Cardiac fibroblast (primary cell): ENCODE data around the gene IFNGR2.

Source experiments
- DNase-seq, 2 donors: peaks; one replicate each; pipeline versions ENCODE4 v3.0.0 to v3.0.0-alpha.2; 2010; ENCODE audit warnings: low read depth in 2 of 2
- H3K4me3 ChIP-seq, 2 donors: replicated peaks in 1 of 2; 1 replicate in 1 of 2; 2 replicates in 1 of 2; pipeline ENCODE4 v1.5.1; 2011; ENCODE audit warnings: low read depth in 2 of 2, low read length in 2 of 2, mild to moderate bottlenecking in 2 of 2, moderate library complexity in 1 of 2
- TF ChIP-seq, protein P1 (sequence below): IDR thresholded peaks from one replicate; pipeline ENCODE4 v1.5.1; 2011; ENCODE audit warnings: low read depth, mild to moderate bottlenecking, low read length, inconsistent platforms

Gene IFNGR2

DNA sequence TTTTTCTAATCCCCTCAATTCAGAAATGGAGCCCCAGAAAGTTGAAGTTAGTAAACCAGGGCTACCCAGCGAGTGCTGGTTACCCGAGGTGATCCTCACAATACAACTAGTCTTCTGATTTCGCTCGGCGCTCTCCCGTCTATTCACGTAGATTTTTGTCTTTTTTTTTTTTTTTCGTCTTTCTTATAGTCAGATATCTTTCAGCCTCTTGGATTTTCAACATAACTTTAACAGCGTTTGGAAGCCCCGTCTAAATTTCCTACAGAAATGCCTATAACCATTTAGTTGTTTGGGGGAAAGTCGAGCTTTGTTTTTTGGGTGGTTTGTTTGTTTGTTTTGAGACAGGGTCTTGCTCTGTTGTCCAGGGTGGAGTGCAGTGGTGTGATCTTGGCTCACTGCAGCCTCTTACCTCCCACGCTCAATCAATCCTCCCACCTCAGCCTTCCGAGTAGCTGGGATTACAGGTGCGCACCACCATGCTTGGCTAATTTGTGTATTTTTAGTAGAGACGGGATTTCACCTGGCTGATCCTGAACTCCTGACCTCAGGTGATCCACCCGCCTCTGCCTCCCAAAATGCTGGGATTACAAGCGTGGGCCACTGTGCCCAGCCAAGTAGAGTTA lies 77.4 kb downstream of the IFNGR2 start:
- DNase-seq, result no peak
- TF ChIP-seq, protein P1, sequence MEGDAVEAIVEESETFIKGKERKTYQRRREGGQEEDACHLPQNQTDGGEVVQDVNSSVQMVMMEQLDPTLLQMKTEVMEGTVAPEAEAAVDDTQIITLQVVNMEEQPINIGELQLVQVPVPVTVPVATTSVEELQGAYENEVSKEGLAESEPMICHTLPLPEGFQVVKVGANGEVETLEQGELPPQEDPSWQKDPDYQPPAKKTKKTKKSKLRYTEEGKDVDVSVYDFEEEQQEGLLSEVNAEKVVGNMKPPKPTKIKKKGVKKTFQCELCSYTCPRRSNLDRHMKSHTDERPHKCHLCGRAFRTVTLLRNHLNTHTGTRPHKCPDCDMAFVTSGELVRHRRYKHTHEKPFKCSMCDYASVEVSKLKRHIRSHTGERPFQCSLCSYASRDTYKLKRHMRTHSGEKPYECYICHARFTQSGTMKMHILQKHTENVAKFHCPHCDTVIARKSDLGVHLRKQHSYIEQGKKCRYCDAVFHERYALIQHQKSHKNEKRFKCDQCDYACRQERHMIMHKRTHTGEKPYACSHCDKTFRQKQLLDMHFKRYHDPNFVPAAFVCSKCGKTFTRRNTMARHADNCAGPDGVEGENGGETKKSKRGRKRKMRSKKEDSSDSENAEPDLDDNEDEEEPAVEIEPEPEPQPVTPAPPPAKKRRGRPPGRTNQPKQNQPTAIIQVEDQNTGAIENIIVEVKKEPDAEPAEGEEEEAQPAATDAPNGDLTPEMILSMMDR, result no peak
- peak overlapping the region; percentile 73 to 80 for H3K4me3 ChIP-seq

DNA sequence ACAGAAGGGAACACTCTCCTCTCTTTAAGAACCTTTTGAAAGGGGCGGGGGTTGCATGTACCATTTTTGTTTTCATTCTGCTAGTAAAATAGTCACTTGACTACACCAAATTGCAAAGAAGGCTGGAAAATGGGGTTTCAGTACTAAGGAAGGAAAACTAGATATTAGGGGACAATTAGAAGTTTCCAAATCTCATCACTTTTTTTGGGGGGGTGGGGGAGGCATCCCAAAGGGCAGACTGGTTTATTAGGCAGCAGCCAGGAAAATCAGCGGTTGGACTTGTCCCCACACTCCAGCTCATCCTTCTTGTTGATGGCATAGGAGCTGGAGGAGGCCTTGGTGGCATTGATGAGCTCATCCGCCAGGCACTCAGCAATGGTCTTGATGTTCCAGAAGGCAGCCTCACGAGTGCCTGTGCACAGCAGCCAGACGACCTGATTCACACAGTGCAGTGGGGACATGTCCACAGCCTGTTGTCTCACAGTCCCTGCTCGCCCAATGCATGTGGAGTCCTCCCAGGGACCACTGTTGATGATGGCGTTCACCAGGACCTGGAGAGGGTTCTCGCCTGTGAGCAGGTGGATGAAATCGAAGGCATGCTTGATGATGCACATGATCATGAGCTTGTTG lies 78.2 kb downstream of the IFNGR2 start:
- TF ChIP-seq, protein P1, result no peak
- DNase-seq, result no peak
- H3K4me3 ChIP-seq, result no peak overlapping the region
